Measurements from ENCODE around the gene ARHGAP23. TPM values are rescaled to one million over a fixed set of nuclear protein-coding genes. Genes with fewer than 3 reads are reported as not detected.

The ARHGAP23 gene
- total and polyA plus RNA-seq, 10 of the 15 experiments (the other 5 are each of a cell fraction or from before 2014, with no cell fraction given), result 0.23 to 5.8 (median 2.1) TPM

- TF ChIP-seq HDGF (IDR thresholded peaks at IDR 0.05) (0 out of 2 replicates have a peak, but pooled peaks have one; percentile 65), IKZF1 (conservative IDR thresholded peaks at IDR 0.05) (peak; percentile 52), BHLHE40 (IDR thresholded peaks at IDR 0.05; ENCODE audit: borderline replicate concordance in 1 of 2, low read depth in 2 of 2, low read length in 1 of 2) (peak; percentile 46 to 91), SMARCA5 (IDR thresholded peaks at IDR 0.05) (peak; percentile 21; the same call in 1 of the 2 replicates), ATF7 (IDR thresholded peaks at IDR 0.05; ENCODE audit: low read depth) (peak; percentile 36; the same call in 1 of the 2 replicates), SP1 (IDR thresholded peaks at IDR 0.05; ENCODE audit: low read depth, low read length) (peak; percentile 62), E4F1 (IDR thresholded peaks at IDR 0.05; ENCODE audit: borderline replicate concordance, partially characterized antibody) (peak; percentile 22), KLF5 (IDR thresholded peaks at IDR 0.05; ENCODE audit: partially characterized antibody) (peak; percentile 34), POLR2AphosphoS2 (IDR thresholded peaks at IDR 0.05; ENCODE audit: low read depth, low read length) (peak; percentile 81), POLR2A (IDR thresholded peaks at IDR 0.05; ENCODE audit: low read depth, low read length) (peak; percentile 87), BACH1 (IDR thresholded peaks at IDR 0.05; ENCODE audit: borderline replicate concordance) (peak; percentile 99), POLR2AphosphoS5 (IDR thresholded peaks at IDR 0.05; ENCODE audit: low read length) (peak; percentile 98), ZBTB4 (CRISPR knock-in tag; IDR thresholded peaks at IDR 0.05) (peak; percentile 81)
Observed at GRCh38 chr17:38485681-38486298, 57.5 kb downstream of the ARHGAP23 start (continued).
